ENCODE measurements around the gene SNTB2. TPM values are rescaled to one million over a fixed set of nuclear protein-coding genes. Genes with fewer than 3 reads are reported as not detected.

The SNTB2 gene
- total RNA-seq, 1 experiment from 2014 or later, result 20.2 TPM

DNA sequence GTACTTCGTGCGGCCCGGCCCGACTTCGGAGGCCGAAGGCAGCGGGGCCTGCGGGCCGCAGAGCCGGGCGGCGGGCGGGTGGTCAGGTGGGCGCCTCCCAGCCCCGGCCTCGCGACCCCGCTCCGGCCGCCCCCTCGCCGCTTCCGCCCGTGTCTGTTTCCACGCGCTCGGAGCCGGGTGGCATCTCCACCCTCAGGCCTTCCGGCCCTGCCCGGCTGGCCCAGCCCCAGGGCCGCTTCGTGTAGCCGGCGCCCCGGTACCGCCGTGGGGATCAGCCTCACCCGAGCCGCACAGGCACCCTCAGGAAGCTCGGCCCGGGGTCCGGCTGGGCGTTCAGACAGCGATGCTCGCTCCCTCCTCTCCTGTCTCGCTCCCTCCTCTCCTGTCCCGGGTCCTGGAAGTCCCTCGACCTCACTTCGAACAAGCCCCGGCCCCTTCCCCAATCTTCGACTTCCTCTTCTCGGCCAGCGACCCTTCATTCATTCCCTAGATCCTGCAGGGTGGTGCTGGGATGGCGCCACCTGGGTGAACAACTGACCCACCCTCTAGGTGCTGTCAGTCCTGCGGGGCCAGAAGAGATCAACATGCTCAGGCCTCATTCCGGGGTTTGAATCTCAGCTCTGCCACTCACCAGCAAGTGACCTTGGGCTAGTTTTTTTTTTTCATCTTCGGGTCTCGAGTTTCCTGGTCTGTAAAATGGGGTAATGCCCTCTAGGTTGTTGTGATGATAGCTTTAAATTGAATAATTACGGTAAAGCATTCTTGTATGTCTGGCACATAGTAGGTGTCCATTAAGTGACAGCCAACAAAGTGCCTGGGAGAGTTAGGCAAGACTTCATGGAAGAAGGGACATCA, 124.8 kb downstream of the SNTB2 start:
- DNase-seq, result peak; percentile 73
- H3K79me2 ChIP-seq (ENCODE audit: insufficient read depth, low read length), result peaks cover 3% of the 10 kb centered on the region; the same call in 1 of the 2 replicates
- no peak overlapping the region for H2BK12ac ChIP-seq (ENCODE audit: insufficient read length, low read depth, low read length)
- peaks cover 2% of the 10 kb centered on the region; the same call in 1 of the 2 replicates for H3K4me1 ChIP-seq (ENCODE audit: insufficient read depth, low read length)
- no peak overlapping the region for H2BK5ac ChIP-seq (ENCODE audit: insufficient read length, low read length)
- peaks cover 7% of the 10 kb centered on the region for H3K79me1 ChIP-seq (ENCODE audit: insufficient read depth, low read depth, low read length, poor library complexity, severe bottlenecking)
- H2AFZ ChIP-seq (ENCODE audit: low read length), result no peak overlapping the region
- H3K27ac ChIP-seq (ENCODE audit: insufficient read length, low read depth, low read length), result no peak overlapping the region
- no peaks in the 10 kb centered on the region for H4K20me1 ChIP-seq (ENCODE audit: control insufficient read depth, insufficient read depth, insufficient read length)
- H3K4me2 ChIP-seq (ENCODE audit: insufficient read depth, insufficient read length, low read length), result peak overlapping the region; percentile 40
- no peak overlapping the region for H3K23ac ChIP-seq (ENCODE audit: insufficient read length, low read depth, low read length)
- Mint-ChIP-seq H3K4me1 (peaks cover 7 to 10% of the 10 kb centered on the region in 2 experiments), H3K27me3 (ENCODE audit: low read depth) (no peaks in the 10 kb centered on the region; the same call in 1 of the 2 replicates), H3K4me3 (peak overlapping the region; percentile 100), H3K27ac (peak overlapping the region; percentile 78 to 96 (median 95)), H3K9me3 (no peaks in the 10 kb centered on the region; a peak in 2 of 5 replicates), H3K36me3 (ENCODE audit: insufficient read depth in 1 of 3, low read depth in 3 of 3) (peaks cover 21 to 36% (median 26%) of the 10 kb centered on the region in 3 experiments; a peak in 6 of 7 replicates)
- TF ChIP-seq, protein P1, sequence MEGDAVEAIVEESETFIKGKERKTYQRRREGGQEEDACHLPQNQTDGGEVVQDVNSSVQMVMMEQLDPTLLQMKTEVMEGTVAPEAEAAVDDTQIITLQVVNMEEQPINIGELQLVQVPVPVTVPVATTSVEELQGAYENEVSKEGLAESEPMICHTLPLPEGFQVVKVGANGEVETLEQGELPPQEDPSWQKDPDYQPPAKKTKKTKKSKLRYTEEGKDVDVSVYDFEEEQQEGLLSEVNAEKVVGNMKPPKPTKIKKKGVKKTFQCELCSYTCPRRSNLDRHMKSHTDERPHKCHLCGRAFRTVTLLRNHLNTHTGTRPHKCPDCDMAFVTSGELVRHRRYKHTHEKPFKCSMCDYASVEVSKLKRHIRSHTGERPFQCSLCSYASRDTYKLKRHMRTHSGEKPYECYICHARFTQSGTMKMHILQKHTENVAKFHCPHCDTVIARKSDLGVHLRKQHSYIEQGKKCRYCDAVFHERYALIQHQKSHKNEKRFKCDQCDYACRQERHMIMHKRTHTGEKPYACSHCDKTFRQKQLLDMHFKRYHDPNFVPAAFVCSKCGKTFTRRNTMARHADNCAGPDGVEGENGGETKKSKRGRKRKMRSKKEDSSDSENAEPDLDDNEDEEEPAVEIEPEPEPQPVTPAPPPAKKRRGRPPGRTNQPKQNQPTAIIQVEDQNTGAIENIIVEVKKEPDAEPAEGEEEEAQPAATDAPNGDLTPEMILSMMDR (conservative IDR thresholded peaks at IDR 0.05), result peak; percentile 32; the same call in 2 of the 3 replicates
- H4K8ac ChIP-seq (replicated peaks; ENCODE audit: insufficient read length, low read depth, low read length), result no peak overlapping the region
- WGBS (ENCODE audit: extremely low coverage, insufficient read length, low lambda C conversion rate), result no CpG with 5 or more reads among the region's 59 CpGs
- peak overlapping the region; percentile 50; the same call in 1 of the 2 replicates for H3K14ac ChIP-seq (ENCODE audit: insufficient read depth, low read length)
- H3K9ac ChIP-seq (ENCODE audit: extremely low read depth, insufficient read length, low read length), result peak overlapping the region; percentile 45
- H4K91ac ChIP-seq (ENCODE audit: insufficient read length, low read depth, low read length), result no peak overlapping the region
- H4K5ac ChIP-seq (ENCODE audit: insufficient read length, low read depth, low read length), result no peak overlapping the region
- no peaks in the 10 kb centered on the region for H3K9me3 ChIP-seq (ENCODE audit: control insufficient read depth, low read depth, low read length)
- no peak overlapping the region for H2BK120ac ChIP-seq (ENCODE audit: low read depth, low read length, poor library complexity, severe bottlenecking)
- no peak overlapping the region for H3K4ac ChIP-seq (ENCODE audit: low read depth, low read length)
- H2BK20ac ChIP-seq (ENCODE audit: low read depth, low read length, poor library complexity, severe bottlenecking), result no peak overlapping the region
- no peaks in the 10 kb centered on the region for H3K27me3 ChIP-seq (ENCODE audit: insufficient read depth, low read length)
- no peak overlapping the region for H3K56ac ChIP-seq (ENCODE audit: insufficient read length, low read depth, low read length)
- peaks cover 6% of the 10 kb centered on the region for H3K23me2 ChIP-seq (ENCODE audit: insufficient read length, low read depth, low read length, poor library complexity, severe bottlenecking)
- no peak overlapping the region for H3T11ph ChIP-seq (ENCODE audit: low read length)
- no peak overlapping the region for H2AK5ac ChIP-seq (ENCODE audit: insufficient read length, low read length)
- no peak overlapping the region for H3K18ac ChIP-seq (ENCODE audit: insufficient read length, low read depth, low read length)
- no peak overlapping the region for H2BK15ac ChIP-seq (ENCODE audit: low read depth, low read length)
